Occipital lobe (tissue), 2 donors: ENCODE results near the gene IRAK2. TPM values are rescaled to one million over a fixed set of nuclear protein-coding genes. Genes with fewer than 3 reads are reported as not detected.
A peak's percentile ranks its signal among the peaks of the same experiment; 100 is the strongest.
"Not testable (repeated sequence)": the region's sequence is repeated elsewhere in the genome, so short reads cannot be mapped to it uniquely, and the experiment has no call there.

Experiments
- DNase-seq: peaks from one replicate; lab custom pipeline; 2025; lab: John Stamatoyannopoulos, UW
- total RNA-seq: library from RNA; depleted of rRNA; stranded (reverse); fragments of >200 nt; gene quantifications from one replicate; pipeline ENCODE4 v1.2.3, GENCODE V29; 2014

The IRAK2 gene
- total RNA-seq: 3.7 TPM

- DNase-seq: peak; percentile 25
These were observed at the start of gene IRAK2 for GRCh38 chr3:10164546-10165393. IRAK2 (plus strand) TSS chr3:10164919; CDS start chr3:10164955, 36 bp downstream.

GRCh38 chr3:10115326-10116137 lies 49.2 kb upstream of the IRAK2 start, which contains the start of gene BRK1:
BRK1 (plus strand) TSS chr3:10115675; CDS start chr3:10115702, 27 bp downstream.
- DNase-seq: peak; percentile 89

DNA sequence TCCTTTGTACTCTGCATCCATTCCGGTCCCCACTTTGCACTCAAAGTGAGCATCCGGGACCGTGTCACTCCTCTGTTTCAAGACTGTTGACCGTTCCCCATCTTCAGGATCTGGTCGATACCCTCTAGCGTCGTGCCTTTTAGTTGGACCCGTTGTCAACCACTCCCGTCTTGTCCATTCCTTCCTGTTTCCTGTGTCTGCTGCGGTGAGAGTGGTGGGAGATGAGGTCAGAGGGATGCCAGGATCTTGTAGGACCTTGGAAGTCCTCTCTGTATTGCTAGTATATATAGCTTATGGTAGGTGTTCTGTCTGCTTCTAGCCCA lies 48.6 kb upstream of the IRAK2 start:
- no peak for DNase-seq

DNA sequence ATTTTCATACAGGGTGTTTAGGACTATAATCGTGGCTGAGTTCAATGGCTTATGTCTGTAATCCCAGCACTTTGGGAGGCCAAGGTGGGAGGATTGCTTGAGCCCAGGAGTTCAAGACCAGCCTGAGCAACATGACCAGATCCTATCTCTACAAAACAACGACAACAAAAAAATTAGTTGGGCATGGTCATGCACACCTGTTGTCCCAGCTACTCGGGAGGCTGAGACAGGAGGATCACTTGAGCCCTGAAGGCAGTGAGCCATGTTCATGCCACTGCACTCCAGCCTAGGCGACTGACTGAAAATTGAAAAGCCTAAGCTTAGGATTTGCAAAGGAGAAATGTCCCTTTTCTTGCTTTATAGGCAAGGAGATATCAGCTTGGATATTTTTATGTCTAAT lies 47.8 kb upstream of the IRAK2 start:
- no peak for DNase-seq

- no peak for DNase-seq
These were observed 45.3 kb upstream of the IRAK2 start for GRCh38 chr3:10119376-10119775.

DNA sequence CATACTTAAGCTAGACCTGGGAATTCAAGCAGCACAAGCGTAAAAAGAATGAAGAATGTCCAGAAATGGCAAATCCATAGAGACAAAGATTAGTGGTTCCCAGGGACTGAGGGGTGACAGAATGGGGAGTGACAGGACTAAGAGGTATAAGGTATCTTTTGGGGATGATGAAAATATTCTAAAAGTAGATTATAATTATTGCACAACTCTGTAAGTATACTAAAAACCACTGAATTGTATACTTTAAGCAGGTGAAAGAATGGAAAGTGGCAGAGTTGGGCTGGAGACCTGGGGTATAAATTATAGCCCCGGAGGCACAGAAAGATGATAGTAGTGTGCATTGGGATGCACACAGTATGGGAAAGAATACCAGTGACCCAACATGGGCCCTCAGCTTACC lies 43.7 kb upstream of the IRAK2 start:
- DNase-seq: no peak

GRCh38 chr3:10122724-10123123 lies 42.0 kb upstream of the IRAK2 start:
- DNase-seq: no peak

GRCh38 chr3:10135872-10136271 lies 28.8 kb upstream of the IRAK2 start:
- not testable (repeated sequence) for DNase-seq

- DNase-seq: no peak
These were observed 28.2 kb upstream of the IRAK2 start for GRCh38 chr3:10136426-10137005.

DNA sequence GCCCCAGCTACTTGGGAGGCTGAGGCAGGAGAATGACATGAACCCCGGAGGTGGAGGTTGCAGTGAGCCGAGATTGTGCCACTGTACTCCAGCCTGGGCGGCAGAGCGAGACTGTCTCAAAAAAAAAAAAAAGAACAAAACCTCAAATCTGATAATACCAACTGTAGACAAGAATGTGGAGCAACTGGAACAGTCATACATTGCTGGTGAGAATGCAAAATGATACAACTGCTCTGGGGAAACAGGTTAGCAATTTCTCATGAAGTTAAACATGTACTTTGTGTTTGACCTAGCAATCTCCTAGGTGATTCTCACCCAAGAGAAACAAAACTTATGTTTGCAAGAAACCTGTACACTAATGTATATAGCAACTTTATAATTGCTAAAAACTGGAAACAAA lies 27.5 kb upstream of the IRAK2 start:
- DNase-seq: no peak

- no peak for DNase-seq
These were observed 23.6 kb upstream of the IRAK2 start for GRCh38 chr3:10140996-10141546.

GRCh38 chr3:10142707-10143560 lies 21.8 kb upstream of the IRAK2 start:
- DNase-seq: no peak

DNA sequence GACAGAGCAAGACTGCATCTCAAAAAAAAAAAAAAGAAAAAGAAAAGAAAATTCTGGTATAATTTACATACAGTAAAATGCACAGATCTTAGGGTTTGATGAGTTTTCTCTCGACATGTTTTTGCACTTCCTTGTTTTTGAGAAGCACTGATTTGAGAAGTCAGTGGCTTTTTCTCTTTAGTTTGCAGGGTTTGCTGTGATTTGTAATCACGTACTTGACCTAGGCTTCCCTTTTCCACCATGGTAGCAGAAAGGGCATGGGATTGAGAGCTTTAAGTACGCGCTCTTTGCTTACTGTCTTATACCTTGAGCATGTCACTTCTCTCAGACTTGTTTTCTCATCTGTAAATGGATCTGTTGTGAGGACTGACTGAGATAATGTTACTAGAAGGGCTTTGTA lies 19.0 kb upstream of the IRAK2 start:
- no peak for DNase-seq

GRCh38 chr3:10149226-10149625 lies 15.5 kb upstream of the IRAK2 start:
- DNase-seq: no peak

DNA sequence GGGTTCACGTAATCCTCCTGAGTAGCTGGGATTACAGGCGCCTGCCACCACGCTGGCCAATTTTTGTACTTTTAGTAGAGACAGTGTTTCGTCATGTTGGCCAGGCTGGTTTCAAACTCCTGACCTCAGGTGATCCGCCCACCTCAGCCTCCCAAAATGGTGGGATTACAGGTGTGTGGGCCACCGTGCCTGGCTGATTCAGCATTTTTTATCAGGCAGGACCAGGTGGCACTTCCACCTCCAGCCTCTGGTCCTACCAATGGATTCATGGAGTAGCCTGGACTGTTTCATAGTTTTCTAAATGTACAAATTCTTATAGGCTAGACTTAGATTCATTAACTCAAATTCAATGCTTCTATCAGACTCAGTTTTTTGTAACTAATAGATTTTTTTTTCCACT lies 13.7 kb upstream of the IRAK2 start:
- no peak for DNase-seq

DNA sequence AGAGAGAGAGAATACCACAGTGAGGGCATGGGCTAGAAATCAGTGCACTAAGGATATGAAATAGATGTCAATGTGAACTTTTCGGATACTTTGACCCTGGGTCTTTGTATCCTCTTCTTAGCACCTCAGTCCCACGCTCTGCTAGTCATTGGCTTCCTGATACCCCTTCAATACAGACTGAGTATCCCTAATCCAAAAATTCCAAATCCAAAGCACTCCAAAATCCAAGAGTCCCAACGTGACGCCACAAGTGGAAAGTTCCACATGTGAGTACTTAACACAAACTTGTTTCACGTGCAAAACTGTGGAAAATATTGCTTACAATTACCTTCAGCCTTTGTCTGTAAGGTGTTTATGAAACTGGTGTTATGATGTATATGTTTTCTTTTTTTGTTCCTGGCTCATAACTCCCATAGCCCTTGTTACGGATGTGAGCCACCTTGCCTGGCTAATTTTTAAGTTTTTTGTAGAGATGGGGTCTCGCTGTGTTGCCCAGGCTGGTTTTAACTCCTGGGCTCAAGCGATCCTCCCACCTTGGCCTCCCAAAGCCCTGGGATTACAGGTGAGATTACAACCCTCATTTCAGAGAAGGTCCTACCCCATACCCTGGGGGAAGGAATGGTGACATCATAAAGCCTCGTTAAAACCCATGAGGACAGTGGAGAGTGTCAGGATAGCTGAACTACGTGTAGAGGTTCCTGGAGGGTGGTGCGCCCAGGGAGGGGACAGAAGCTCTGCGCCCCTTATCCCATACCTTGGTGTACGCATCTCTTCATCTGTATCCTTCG lies 10.2 kb upstream of the IRAK2 start:
- DNase-seq: no peak

DNA sequence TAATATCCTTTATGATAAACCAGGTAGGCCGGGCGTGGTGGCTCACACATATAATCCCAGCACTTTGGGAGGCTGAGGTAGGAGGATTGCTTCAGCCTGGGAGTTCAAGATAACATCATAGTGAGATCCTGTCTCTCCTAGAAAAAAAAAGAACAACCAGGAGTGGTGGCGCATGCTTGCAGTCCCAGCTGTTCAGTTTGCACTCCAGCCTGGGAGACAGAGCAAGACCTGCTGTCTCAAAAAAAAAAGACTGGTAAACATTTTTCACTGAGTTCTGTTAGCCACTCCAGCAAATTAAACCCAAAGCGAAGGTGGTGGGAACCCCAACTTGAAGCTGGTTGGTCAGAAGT lies 9.6 kb upstream of the IRAK2 start:
- no peak for DNase-seq

- no peak for DNase-seq
These were observed 9.1 kb upstream of the IRAK2 start for GRCh38 chr3:10155658-10156057.

GRCh38 chr3:10157031-10157430 lies 7.7 kb upstream of the IRAK2 start:
- no peak for DNase-seq

DNA sequence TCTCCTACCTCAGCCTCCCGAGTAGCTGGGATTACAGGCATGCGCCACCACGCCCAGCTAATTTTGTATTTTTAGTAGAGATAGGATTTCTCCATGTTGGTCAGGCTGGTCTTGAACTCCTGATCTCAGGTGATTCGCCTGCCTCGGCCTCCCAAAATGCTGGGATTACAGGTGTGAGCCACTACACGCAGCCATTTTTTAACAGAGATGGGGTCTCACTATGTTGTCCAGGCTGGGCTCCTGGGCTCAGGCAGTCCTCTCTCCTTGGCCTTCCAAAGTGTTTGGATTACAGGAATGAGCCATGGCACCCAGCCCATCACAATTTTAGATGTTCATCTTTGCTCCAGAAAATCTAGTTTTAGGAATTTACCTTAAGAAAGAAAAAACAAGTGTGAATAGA lies 6.2 kb upstream of the IRAK2 start:
- DNase-seq: not testable (repeated sequence)
